ENCODE measurements around the gene WDR20. TPM values are rescaled to one million over a fixed set of nuclear protein-coding genes. Genes with fewer than 3 reads are reported as not detected.

The WDR20 gene
- total RNA-seq, 1 donor from 2014 or later: 28.5 TPM

DNA sequence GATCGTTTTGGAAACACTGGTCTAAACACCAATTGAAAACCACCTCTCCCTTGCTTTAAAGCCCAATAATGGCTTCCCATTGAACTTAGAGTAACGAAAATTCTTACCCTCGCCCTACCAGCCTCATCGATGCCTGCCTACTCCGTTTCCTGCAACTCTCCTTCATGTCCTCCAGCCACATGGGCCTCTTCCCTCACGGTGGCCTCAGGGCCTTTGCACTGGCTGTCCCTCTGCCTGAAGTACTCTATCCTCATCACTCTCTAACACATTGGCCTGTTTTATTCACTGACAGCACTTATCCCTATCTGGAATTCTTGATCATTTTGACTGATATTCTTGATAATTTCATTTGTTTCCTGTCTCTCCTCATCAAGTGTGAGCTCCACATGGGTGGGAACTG lies 118.4 kb downstream of the WDR20 start:
- TF ChIP-seq, protein P1, sequence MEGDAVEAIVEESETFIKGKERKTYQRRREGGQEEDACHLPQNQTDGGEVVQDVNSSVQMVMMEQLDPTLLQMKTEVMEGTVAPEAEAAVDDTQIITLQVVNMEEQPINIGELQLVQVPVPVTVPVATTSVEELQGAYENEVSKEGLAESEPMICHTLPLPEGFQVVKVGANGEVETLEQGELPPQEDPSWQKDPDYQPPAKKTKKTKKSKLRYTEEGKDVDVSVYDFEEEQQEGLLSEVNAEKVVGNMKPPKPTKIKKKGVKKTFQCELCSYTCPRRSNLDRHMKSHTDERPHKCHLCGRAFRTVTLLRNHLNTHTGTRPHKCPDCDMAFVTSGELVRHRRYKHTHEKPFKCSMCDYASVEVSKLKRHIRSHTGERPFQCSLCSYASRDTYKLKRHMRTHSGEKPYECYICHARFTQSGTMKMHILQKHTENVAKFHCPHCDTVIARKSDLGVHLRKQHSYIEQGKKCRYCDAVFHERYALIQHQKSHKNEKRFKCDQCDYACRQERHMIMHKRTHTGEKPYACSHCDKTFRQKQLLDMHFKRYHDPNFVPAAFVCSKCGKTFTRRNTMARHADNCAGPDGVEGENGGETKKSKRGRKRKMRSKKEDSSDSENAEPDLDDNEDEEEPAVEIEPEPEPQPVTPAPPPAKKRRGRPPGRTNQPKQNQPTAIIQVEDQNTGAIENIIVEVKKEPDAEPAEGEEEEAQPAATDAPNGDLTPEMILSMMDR (IDR thresholded peaks at IDR 0.05; ENCODE audit: unreplicated experiment): no peak
- no peak overlapping the region for H3K4me3 Mint-ChIP-seq (ENCODE audit: unreplicated experiment)
- H3K9me3 Mint-ChIP-seq (ENCODE audit: unreplicated experiment): no peaks in the 10 kb centered on the region
- no peak overlapping the region for H3K27ac Mint-ChIP-seq (ENCODE audit: unreplicated experiment)
- no peak for DNase-seq (ENCODE audit: low spot score)
- peaks cover 5% of the 10 kb centered on the region for H3K36me3 Mint-ChIP-seq (ENCODE audit: low read depth, unreplicated experiment)
- H3K4me1 Mint-ChIP-seq (ENCODE audit: unreplicated experiment): peaks cover 7% of the 10 kb centered on the region
- H3K27me3 Mint-ChIP-seq (ENCODE audit: unreplicated experiment): no peaks in the 10 kb centered on the region

Other genes starting within 250 kb of the WDR20 start
- gene DYNC1H1, start 175.3 kb upstream of the WDR20 start, total RNA-seq (ENCODE audit: unreplicated experiment): 662 TPM
- 246 TPM for gene HSP90AA1, start 52.9 kb upstream of the WDR20 start, total RNA-seq (ENCODE audit: unreplicated experiment)
- 5.8 TPM for gene MOK, start 165.3 kb downstream of the WDR20 start, total RNA-seq (ENCODE audit: unreplicated experiment)
- gene ZNF839, start 179.8 kb downstream of the WDR20 start, total RNA-seq (ENCODE audit: unreplicated experiment): 18.5 TPM
- gene CINP, start 223.0 kb downstream of the WDR20 start, total RNA-seq (ENCODE audit: unreplicated experiment): 26.1 TPM
- 28.9 TPM for gene TECPR2, start 223.0 kb downstream of the WDR20 start, total RNA-seq (ENCODE audit: unreplicated experiment)

All from endothelial cell (in vitro differentiated cells).